PFSK-1 (cell line): ENCODE measurements around the gene HIBCH.

Source experiments
- POLR2AphosphoS5 ChIP-seq: IDR thresholded peaks from 2 replicates; pipeline ENCODE4 v1.6.1; 2012; ENCODE audit warnings: low read depth, mild to moderate bottlenecking, control low read depth, low read length, moderate library complexity
- SIN3A ChIP-seq: IDR thresholded peaks from 2 replicates; pipeline ENCODE4 v1.6.1; 2012; ENCODE audit warnings: mild to moderate bottlenecking, low read length, moderate library complexity, borderline replicate concordance; ENCODE audit not compliant: insufficient read depth
- TAF1 ChIP-seq: IDR thresholded peaks from 2 replicates; pipeline ENCODE4 v1.6.1; 2012; ENCODE audit warnings: low read length, control low read depth, borderline replicate concordance; ENCODE audit not compliant: insufficient read depth

GRCh38 chr2:190180313-190181122 lies 139.1 kb downstream of the HIBCH start:
- no peak for TF ChIP-seq SIN3A
- TF ChIP-seq POLR2AphosphoS5 = no peak
- TF ChIP-seq TAF1 = no peak
